ENCODE measurements around the gene ACER3. TPM values are rescaled to one million over a fixed set of nuclear protein-coding genes. Genes with fewer than 3 reads are reported as not detected.

The ACER3 gene
- total RNA-seq, 1 donor = 15.3 TPM

DNA sequence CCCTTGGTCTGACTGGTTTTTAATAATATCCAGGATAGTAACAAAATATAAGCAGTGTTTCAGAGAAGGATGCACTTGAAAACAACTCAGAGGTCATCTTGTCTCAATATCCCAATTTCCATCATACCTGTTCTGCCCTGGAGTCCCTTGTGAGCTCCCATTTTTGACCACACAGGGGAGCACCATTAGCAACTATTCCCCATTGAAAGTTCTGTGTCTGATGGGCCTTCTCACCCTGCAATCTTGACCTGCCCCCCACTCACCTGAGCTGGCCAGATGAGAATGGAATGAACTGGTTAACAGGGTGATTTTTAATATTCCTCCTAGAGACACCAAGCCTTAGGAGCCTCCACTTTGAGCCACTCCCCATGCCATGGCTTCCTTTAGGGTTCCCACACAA is 202.2 kb downstream of the ACER3 start:
- no peak for DNase-seq (ENCODE audit: low read depth)
- TF ChIP-seq, protein P1, sequence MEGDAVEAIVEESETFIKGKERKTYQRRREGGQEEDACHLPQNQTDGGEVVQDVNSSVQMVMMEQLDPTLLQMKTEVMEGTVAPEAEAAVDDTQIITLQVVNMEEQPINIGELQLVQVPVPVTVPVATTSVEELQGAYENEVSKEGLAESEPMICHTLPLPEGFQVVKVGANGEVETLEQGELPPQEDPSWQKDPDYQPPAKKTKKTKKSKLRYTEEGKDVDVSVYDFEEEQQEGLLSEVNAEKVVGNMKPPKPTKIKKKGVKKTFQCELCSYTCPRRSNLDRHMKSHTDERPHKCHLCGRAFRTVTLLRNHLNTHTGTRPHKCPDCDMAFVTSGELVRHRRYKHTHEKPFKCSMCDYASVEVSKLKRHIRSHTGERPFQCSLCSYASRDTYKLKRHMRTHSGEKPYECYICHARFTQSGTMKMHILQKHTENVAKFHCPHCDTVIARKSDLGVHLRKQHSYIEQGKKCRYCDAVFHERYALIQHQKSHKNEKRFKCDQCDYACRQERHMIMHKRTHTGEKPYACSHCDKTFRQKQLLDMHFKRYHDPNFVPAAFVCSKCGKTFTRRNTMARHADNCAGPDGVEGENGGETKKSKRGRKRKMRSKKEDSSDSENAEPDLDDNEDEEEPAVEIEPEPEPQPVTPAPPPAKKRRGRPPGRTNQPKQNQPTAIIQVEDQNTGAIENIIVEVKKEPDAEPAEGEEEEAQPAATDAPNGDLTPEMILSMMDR (IDR thresholded peaks at IDR 0.05; ENCODE audit: insufficient read depth, low read length) = peak; percentile 17
- no peak overlapping the region for H3K4me3 ChIP-seq (ENCODE audit: low read depth, low read length)

DNA sequence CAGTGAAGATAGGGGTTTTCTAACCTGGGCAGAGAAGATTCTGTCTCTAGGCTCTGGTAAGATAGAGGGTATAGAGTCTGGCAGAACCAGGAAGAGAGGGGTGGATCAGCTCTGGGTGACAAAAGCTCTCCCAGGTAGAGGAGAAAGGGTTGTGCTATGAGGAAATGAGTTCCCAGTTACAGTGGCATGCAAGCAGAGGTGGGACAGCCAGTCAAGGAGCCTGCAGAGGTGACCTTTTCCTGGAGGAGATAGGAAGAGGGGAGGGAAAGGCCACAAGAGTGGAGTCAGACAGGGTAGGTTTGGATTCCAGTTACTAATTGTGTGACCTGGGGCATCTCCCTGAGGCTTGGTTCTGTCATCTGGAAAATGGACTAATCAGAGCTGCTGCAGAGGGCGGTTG is 202.7 kb downstream of the ACER3 start:
- TF ChIP-seq, protein P1 (IDR thresholded peaks at IDR 0.05; ENCODE audit: insufficient read depth, low read length) = no peak
- H3K4me3 ChIP-seq (ENCODE audit: low read depth, low read length) = no peak overlapping the region
- DNase-seq (ENCODE audit: low read depth) = no peak

DNA sequence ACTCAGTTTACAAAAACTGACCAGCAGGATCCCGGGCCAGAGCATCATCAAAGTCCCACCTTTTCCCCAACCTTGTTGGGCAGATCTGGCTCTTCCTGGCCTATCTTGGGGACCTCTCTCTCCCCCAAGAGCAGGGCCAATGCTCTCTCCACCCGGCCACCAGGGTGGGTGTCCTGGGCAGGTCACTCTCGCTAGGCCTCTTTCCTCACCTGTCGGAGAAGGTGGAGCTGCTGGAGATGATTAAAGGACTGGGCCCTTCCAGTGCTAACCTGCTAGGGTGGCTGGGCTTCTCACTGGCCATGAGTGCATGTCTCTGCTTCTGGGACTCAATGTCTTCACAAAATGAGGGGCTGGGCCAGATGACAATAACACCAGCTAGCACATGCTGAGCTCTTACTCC is 203.1 kb downstream of the ACER3 start:
- no peak overlapping the region for H3K4me3 ChIP-seq (ENCODE audit: low read depth, low read length)
- DNase-seq (ENCODE audit: low read depth) = no peak
- TF ChIP-seq, protein P1 (IDR thresholded peaks at IDR 0.05; ENCODE audit: insufficient read depth, low read length) = no peak

DNA sequence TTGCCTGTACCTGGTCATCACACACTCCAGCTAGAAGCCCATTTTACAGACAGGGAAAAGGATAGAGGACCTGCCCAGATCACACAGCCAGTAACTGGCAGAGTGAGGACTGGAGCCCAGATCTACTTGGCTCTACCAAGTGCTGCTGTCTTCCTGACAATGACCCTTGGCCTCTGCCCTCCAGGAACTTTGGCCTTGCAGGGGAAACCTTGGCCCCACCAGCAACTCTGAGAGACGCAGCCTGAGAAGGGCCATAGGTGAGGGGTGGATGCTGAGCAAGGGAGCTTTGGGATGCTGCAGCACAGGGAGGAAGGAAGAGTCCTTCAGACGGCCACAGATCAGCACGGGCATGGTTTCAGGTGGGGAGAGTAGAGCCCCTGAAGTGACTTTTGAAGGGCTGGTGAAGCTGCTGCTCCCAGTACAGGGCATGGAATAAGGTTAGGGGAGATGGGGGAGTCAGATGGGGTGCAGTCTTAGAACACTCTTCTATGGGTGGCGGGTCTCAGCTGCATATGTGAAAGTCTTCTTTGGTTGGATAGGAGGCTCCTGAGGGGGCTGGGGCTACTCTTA is 204.0 kb downstream of the ACER3 start:
- TF ChIP-seq, protein P1 (IDR thresholded peaks at IDR 0.05; ENCODE audit: insufficient read depth, low read length) = no peak
- no peak for DNase-seq (ENCODE audit: low read depth)
- H3K4me3 ChIP-seq (ENCODE audit: low read depth, low read length) = no peak overlapping the region

DNA sequence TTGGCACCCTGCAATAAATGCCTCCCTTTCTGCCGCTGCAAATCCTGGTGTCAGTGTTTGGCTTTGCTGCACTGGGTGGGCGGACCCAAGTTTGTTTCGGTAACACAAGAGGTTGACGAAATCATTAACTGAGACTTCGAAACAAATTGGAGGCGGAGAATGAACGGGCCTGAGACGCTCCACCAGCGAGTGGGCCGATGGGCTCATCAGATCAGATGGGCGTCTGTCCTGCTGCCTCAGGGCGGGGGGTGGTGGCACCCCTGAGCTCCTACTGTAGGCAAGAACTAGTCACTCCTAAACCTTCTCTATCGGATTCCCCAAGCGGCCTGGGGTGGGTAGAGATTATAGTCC is 205.1 kb downstream of the ACER3 start:
- TF ChIP-seq, protein P1 (IDR thresholded peaks at IDR 0.05; ENCODE audit: insufficient read depth, low read length) = no peak
- H3K4me3 ChIP-seq (ENCODE audit: low read depth, low read length) = peak overlapping the region; percentile 69
- peak; percentile 64 for DNase-seq (ENCODE audit: low read depth)

DNA sequence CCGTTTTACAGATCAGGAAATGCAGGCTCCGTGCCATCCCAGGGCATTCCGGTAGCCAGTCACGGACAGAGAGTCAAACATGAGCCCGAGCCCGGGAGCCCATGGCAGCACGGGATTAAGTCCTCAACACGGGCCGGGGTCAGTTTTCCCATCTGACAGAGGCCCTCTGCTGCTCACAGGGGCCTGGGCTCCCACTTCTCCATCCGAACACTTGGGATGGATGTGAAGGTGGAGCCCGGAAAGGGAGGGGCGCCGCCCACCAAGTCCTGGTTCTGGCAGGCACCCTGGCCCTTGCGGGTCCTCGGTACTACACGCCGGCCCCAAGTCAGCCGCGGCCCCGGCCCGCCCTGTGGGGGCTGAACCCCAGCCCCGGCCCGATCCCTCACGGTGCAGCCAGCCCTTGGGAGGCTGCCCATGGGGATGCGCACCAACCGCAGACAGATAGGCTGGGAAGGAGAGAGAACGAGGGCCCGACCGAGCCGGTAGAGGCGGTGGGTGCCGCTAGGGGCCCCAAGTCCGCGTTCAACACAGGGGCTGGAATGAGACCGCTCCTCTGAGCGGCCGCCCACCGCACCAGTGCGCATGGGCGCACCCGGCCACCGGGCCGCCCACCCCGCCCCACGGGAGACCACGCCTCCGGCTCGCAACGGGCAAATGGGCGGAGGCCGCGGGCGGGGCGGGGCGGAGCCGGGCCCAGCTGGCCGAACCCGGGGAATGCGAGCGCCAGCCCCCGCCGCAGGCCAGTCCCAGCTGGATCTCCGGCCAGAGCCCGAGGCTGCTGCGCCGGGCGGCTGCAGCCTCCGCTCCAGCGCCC is 205.7 kb downstream of the ACER3 start, which contains the start of gene CAPN5:
CAPN5 (plus strand) TSS at position 743 of the 814 bp plus-strand sequence. CDS start 17,916 bp downstream, outside the sequence.
- TF ChIP-seq, protein P1 (IDR thresholded peaks at IDR 0.05; ENCODE audit: insufficient read depth, low read length) = peak; percentile 48
- peak; percentile 89 for DNase-seq (ENCODE audit: low read depth)

More for the DNA sequence above, 205.7 kb downstream of the ACER3 start, which contains the start of gene CAPN5:
- H3K4me3 ChIP-seq (ENCODE audit: low read depth, low read length) = peak within 1 kb of the TSS; percentile 77

Data from fibroblast of the aortic adventitia (primary cell).